Endometrial microvascular endothelial cells (primary cell): ENCODE results near the gene NDST1. TPM values are rescaled to one million over a fixed set of nuclear protein-coding genes. Genes with fewer than 3 reads are reported as not detected.
"Not testable (repeated sequence)": the region's sequence is repeated elsewhere in the genome, so short reads cannot be mapped to it uniquely, and the experiment has no call there.

Experiments
- in situ Hi-C: cut with HindIII; loops from 2 replicates; pipeline ENCODE4 v1.10.0; 2017; ENCODE audit warnings: low sequenced_read_pairs, low pct_unique_long_range_greater_than_20kb; ENCODE audit errors: inconsistent ontology term
- total RNA-seq: library from RNA; depleted of rRNA; stranded (reverse); fragments of >200 nt; gene quantifications from one replicate; pipeline ENCODE4 v1.2.3, GENCODE V29; 2015; ENCODE audit errors: inconsistent ontology term

Gene NDST1
- total RNA-seq: 151 TPM

DNA sequence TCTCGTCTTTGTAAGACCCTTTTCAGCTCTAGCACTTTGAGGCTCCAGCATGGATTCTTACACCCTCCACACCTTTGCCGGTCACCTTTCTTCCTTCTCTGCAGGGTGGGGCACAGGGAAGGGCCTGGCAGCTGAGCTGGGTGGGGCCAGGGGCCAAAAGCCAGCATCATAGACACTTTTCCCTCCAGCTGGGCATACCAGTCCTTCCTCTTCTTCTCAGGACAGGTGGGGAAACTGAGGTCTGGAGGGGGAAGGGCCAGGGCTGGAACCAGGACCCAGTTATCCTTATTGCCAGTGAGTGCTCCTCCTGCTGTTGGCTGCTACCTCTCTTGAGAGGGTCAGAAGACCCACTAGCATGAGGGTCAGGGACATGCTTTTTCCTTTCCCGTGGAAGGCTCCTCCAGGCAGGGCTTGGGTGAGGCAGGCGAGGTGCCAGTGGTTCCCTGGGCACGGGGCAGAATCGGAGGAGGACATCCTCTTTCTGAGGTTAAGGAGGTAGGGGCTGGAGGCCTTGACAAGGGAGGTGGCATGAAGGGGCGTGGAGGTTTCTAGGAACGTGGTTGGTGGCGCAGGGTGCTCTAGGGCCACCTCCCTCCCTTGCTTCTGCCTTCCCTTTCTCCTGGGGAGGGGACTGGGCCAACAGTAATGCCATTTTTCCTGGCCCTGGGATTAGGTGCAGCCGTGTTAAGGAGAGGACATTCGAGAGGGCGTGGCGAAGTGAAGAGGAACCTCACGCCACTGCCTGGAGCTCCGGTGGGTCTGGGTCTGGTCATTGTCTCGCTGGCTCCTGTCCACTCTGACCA is at the start of gene NDST1:
Gene NDST1, plus strand, starts transcription at position 658 of the 803 bp plus-strand sequence. CDS start 13,124 bp downstream, outside the sequence.
- in situ Hi-C loops: no loop called here

DNA sequence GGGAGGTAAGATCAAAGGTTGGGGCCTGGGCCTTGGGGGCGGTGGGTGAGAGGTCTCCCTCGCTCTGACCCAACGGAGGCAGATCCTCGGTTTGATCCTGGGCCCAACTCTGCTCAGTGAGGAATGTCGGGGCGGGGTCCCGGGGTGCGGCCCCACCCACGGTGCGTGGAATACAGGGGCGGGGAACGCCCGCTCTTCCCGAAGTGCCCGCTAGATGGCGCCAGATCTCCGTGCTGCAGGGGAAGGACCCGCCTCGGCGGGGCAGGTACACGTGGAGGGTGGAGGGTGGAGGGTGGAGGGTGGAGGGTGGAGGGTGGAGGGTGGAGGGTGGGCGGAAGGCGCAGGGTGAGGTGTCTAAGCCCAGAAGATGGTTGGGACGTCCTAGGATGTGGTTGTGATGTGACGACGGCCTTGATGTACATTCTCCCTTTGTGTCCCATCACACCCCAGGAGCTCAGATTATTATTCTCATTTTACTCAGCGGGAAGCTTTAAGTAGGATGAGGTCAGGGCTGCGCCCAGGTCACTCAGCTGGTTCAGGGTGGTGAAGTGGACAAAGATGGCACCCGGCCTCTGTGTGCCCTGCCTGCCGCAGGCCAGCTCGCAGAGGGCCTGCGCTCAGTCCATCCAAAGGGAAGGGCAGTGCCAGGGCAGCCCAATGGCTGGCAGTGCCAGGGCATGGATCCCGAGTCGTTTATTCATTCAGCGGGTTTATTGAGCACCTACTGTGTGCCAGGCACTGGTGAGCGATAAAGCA is 49.0 kb upstream of the NDST1 start:
- in situ Hi-C loops: loop anchor here (25.0 kb wide), 1 partner anchor 203 kb away; the partner anchor contains the start of gene MYOZ3

DNA sequence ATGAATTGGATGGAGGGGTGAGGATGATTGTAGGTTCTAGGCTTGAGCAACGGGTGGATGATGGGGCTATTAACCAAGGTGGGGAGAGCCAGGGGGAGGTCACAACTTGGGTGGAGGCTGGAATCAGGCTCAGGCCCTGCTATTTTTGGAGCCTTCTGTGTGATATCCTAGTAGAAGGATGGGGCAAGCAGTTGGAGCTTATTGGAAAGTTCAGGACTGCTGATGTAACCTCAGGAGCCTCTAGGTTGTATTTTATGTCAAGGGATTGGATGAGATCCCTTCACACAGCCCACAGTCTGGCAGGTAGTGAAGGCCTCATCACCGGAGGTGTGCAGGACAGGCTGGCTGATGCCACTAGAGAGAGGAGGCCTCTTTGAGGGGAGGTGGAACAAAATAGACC is 47.1 kb upstream of the NDST1 start:
- in situ Hi-C loops: loop anchor here (25.0 kb wide), 1 partner anchor 202 kb away; the partner anchor contains the start of gene MYOZ3

DNA sequence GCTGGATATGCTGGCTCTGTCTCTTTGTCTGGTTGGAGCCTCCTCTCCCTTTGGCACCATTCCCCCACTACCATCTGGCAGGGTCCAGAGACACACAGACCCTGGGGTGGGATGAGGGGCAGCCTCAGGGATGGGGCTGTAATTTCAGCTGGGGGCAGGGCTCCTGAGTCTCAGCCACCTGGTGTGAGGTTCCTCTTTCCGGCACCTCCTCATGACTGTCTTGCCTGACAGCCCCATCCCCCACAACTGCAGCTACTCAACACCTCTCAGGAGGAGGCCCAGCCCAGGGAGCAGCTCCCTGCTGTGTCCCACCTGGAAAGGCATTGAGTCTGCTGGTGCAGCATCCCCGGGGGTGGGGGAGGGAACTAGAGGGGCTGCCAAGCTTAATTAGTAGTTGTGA is 46.7 kb upstream of the NDST1 start:
- in situ Hi-C loops: loop anchor here (25.0 kb wide), 1 partner anchor 201 kb away; the partner anchor contains the start of gene MYOZ3

DNA sequence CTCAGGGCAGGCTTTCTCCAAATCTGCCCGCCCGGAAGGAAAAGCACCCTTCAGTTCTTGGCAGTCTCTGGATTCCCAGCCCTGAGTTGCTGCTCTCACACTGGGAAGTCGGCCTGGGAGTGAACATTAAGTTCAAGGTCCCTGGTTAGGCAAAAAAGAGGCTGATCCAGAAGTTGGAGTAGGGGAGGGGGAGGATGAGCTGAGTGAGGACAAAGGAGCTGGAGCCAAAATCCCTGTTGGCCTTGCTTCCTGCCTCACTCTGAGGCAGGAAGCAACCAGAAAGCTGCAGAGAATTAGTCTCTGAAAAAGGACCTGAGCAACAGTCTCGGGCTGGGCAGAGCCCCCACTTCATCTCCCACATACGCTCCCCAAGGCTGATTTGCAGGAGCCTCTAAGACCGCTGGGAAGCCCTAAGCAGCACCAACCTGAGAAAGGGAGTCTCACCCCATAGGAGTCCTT is 43.3 kb upstream of the NDST1 start:
- in situ Hi-C loops: loop anchor here (25.0 kb wide), 1 partner anchor 198 kb away; the partner anchor contains the start of gene MYOZ3

DNA sequence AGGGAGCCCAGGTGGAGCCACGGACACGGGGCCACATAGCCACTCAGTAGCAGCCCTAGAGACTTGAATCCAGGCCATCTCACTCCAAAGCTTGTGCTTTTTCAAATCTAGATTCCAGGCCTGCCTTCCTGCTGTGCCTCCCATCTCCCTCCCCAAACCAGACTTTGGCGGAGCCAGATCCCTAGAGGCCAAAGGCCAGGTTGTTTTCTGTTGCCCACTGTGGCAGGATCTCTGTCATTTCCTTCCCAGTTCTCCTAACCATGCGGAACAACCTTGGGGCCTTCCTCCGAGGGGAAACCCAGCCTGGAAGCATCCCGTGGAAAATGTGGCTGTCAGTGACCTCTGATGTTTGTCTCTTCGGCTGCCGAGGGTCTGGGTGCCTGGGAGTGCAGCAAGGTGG is 42.0 kb upstream of the NDST1 start:
- in situ Hi-C loops: loop anchor here (25.0 kb wide), 1 partner anchor 196 kb away; the partner anchor contains the start of gene MYOZ3

DNA sequence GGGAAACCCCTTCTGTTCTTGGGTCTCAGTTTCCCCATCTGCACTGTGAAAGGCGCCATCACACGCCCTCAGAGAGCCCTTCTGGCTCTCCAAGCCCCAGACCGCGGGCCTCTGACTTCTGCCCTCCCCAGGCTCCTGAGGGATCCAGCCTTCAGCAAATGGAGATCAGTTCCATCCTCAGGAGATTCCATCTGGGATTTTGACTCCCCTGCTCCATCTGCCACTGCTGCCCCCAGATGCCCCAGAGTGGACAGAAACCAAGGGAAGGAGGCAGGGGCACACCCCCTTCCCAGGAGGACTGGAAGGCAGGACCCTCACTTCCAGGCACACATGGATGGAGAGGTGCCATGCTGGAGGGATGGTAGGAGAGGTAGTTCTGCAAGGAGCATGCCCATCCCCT is 39.7 kb upstream of the NDST1 start:
- in situ Hi-C loops: loop anchor here (25.0 kb wide), 1 partner anchor 194 kb away; the partner anchor contains the start of gene MYOZ3

DNA sequence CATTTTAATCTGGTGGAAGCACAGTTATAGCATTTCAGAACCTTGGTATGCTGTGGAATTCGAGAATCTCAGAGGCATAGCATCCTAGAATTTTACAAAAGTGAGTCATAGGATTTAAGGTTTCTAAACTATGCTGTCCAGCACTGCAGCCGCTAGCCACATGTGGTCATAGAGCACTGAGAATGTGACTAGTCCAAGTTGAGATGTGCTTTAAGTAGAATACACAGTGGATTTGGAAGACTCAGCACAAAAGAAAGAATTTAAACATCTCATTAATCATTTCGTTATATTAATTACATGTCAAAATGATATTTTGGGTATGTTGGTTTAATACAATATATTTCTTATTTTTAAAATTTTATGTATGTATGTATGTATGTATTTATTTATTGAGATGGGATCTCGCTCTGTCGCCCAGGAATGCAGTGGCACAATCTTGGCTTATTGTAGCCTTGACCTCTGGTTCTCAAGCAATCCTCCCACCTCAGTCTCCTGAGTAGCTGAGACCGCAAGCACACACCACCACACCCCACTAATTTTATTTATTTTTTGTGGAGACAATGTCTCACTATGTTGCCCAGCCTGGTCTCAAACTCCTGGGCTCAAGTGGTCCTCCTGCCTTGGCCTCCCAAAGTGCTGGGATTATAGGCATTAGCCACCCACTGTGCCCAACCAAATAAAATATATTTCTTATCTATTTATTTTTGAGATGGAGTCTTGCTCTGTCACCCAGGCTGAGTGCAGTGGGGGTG is 38.0 kb upstream of the NDST1 start:
- in situ Hi-C loops: loop anchor here (25.0 kb wide), 1 partner anchor 192 kb away; the partner anchor contains the start of gene MYOZ3

DNA sequence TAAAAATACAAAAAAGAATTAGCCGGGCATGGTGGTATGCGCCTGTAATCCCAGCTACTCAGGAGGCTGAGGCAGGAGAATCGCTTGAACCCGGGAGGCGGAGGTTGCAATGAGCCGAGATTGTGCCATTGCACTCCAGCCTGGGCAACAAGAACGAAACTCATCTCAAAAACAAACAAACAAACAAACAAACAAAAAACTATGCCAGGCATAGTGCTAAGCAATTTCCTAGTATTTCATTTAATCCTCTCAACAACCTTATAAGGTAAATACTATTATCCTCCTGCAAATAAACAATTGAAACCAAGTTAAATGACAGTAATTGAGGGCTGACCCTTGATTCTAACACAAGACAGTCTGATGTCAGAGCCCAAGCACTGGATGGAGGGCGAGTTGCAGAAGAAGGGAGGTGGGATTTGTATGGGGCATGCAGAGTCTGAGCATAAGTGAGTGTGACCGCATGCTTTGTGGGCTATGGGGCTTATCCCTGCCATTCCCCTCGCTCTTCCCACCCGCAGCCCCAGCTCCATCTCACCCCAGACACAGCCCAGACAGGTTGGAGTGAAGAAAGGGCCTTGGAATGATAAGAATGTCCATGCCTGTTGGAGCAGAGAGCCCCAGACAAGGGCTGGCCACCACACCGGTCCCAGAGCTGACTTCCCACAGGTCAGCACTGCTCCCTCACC is 34.1 kb upstream of the NDST1 start:
- in situ Hi-C loops: loop anchor here (25.0 kb wide), 1 partner anchor 188 kb away; the partner anchor contains the start of gene MYOZ3

DNA sequence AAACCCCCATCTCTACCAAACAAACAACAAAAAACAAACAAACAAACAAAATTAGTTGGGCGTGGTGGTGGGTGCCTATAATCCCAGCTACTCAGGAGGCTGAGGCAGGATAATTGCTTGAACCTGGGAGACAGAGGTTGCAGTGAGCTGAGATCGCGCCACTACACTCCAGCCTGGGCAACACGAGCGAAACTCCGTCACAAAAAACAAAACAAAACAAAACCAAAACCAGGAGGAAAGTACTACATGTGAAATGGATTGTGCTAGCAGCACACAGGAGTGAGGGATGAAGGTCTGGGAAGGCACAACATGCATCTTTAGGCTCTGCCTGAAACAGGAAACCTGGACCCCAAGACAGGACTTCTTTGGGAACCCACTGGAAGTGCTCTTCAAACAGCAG is 31.4 kb upstream of the NDST1 start:
- in situ Hi-C loops: not testable (repeated sequence)

DNA sequence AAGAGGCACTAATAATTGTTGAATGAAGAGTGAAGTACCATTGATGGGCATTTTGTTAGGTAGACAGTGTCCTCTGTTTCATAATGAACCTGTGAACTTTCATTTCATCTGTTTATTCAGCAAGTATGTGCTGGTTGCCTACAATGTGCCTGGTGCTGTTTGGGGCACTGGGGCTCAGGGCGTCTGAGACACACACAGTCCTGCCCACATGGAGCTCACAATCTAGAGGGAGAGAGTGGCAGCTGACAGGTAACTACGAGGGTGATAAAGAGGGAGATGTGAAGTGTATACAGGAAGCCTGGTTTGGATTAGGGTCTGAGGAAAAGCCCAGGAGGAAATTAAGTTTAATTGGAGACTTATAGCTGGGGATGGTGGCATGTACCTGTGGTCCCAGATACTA is 28.5 kb upstream of the NDST1 start:
- in situ Hi-C loops: no loop called here

DNA sequence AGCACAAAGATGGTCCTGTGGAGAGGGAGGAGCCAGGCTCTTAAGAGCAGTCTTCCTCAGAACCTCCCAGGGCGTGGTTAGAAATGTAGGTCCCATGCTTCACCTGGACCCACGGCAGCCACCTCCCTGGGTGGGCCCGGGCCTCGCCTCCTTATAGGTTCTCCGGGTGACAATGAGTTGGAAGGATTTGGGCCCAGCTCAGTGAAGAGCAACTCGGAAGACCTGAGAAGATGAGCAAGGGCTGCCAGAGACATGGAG is 26.3 kb upstream of the NDST1 start:
- in situ Hi-C loops: no loop called here

DNA sequence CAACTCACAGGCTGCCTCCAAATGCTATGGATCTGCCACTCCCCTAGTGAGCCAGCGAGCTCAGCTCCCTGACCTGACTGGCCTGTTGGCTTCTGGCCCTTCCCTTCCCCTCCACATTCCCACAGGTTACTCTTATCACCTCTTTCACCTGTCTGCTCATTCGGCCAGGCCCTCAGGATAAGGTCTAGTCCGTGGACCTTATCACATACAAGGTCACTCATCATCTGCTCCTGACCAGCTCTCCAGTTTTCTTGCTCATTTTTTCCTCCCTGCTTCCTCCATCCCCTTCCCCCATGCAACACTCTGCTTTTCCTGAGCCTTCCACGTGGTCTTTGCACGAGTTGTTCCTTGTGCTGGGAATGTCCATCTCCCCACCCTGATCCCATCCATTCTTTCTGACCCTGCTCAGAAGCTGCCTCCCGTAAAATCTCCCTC is 25.9 kb upstream of the NDST1 start:
- in situ Hi-C loops: no loop called here

DNA sequence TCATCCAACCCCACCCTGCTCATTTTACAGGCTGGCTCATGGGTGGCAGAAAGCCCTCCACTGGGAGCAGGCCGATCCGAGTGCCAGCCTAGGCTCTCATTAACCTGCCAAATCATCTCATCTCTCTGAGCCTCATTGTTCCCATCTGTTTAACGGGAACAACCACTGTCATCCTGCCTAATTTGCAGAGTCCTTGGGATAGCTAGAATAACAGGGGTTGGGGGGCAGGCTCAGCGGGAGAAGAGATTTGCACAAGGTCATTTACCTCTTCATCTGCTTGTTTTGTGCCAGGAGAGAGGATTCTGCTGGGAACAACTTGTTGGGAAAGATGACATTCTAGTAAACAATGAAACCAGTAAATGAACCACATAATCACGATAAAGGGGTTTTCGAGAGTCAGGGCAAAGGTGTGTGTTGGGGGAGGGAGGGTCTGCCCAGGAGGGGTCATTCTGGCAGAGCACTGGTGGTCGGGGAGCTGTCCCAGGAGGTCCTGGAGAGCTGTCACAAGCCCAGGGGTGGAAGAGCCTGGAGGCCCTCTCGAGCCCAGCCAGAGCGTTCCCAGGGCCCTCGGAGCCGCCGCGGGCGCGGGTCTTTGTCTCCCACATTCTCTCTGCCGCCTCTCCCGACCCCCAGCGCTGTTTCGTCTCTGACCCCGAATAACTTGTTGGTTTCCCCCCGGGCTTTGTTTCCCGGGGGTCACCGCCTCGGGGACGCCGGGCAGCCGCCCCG is 22.8 kb upstream of the NDST1 start:
- in situ Hi-C loops: no loop called here

DNA sequence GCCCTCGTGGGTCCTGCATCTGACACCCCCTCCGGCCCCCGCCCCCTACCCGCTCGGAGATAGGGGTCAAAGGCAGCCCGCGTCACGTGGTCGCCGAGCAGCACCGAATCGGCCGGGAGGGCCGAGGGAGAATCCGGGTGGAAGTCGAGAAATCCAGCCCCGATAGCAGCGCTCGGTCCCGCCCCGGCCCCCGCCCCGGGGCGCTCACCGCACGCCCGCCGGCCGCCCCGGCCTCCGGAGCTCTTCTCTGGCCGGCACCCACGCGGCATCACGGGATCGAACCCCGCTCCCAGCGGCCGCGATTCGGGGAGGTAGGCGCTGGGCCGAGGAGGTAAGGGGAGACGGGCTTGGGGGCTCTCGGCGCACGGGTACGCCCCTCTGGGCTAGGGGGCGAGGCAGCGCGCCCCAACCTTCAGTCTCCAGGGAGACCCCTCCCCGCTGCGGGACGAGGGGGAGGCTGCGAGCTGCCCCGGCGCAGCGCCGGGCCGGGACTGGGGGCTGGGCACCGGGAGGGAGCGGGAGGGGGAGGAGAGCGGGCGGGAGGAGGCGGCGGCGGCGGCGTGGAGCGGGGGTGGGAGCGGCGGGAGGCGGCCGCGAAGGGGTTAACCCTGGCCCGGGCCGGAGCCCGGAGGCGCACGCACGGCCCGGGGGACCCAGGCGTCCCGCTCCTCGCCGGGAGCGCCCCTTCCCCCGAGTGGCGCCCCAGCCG is 22.1 kb upstream of the NDST1 start:
- in situ Hi-C loops: no loop called here

DNA sequence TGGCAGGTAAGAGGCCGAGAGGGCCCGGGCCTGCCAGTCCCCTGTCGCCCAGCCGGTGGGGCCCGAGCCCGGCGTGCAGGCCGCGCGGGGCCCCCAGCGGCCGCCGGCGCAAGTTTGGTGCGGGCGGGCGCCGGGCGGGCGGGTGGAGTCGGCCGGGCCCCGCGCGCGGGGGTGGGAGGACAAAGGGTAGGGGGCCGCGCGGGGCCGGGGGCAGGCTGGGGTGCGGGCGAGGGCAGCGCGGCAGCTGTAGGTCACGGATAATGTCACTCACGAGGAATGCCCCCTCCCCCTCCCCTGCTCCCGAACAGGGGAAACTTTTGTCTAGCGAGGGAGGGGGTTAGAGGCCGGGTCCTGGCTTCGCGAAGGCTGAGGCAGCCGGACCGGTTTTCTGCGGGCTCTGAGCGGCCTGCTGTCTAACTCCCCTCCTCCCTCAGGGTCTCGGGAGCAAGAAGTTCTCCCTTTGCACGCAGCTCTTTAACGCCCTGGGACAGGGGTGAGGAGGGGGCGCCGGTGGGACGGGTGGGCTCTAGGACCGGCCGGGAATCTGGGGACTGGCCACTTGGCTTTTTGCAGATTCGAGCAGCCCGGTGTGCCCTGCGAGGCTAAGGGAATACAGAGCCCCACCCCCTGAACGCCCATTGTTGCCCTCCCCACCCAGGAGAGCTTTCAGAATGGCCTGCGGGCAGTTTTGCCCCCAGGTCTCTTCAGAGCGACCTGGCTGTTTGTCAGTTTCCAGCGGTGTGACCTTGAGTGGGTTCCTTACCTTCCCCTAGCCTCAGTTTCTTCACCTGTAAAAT is 21.3 kb upstream of the NDST1 start:
- in situ Hi-C loops: no loop called here
